GM12878 (cell line): ENCODE measurements around the gene NRAS. TPM values are rescaled to one million over a fixed set of nuclear protein-coding genes. Genes with fewer than 3 reads are reported as not detected.

Experiments used
- ATAC-seq: fragments of 200-7000 bp; cut with Tn5 transposase; 3 replicates; pipeline ENCODE4 v1.9.1; 2020; ENCODE audit warnings: mild to moderate bottlenecking, moderate library complexity
- BruUV-seq: library from RNA; stranded (reverse); fragments of 400-500 nt; replicated peaks from 2 replicates; lab custom pipeline; 2021; lab: Mats Ljungman, UMichigan
- CTCF ChIA-PET: fragments of 300-600 bp; sonication (Branson Sonifier 250); formaldehyde crosslinking; extraction: SDS; loops from one replicate; lab custom pipeline; 2021; ENCODE audit warnings: inconsistent platforms; lab: Yijun Ruan, JAX
- POLR2A ChIA-PET: fragments of 350-600 bp; formaldehyde crosslinking; extraction: SDS; loops from one replicate; lab custom pipeline; 2021; ENCODE audit warnings: inconsistent platforms; lab: Charles Lee
- RAD21 ChIA-PET: fragments of 300-600 bp; sonication (Branson Sonifier 250); formaldehyde crosslinking; loops from one replicate; lab custom pipeline; 2023; ENCODE audit warnings: antibody characterized with exemption; ENCODE audit not compliant: unreplicated experiment; lab: Charles Lee
- SMC1A ChIA-PET: fragments of 300-600 bp; sonication (Branson Sonifier 250); formaldehyde crosslinking; loops from one replicate; lab custom pipeline; 2023; ENCODE audit not compliant: unreplicated experiment, uncharacterized antibody; lab: Charles Lee
- DNase-seq: peaks from one replicate; pipeline ENCODE4 v3.0.0-alpha.2; 2011; ENCODE audit warnings: low read depth, low spot score
- FAIRE-seq: peaks from 3 replicates; lab custom pipeline; 2011; peaks lifted over from hg19 to GRCh38; lab: Jason Lieb, UNC
- H2AFZ ChIP-seq: 2 replicates; pipeline ENCODE4 v1.6.0; 2011; ENCODE audit warnings: low read depth, low read length, control low read depth; ENCODE audit not compliant: control insufficient read depth
- H3K27ac ChIP-seq: 2 replicates; pipeline ENCODE4 v1.5.1; 2011; ENCODE audit warnings: control low read depth; ENCODE audit not compliant: control insufficient read depth, insufficient read depth
- H3K27me3 ChIP-seq, 2 experiments: replicated peaks in 1 of 2; 2 replicates each; pipeline versions ENCODE4 v1.6.0 to v1.6.1; 2011; ENCODE audit warnings: low read length in 1 of 2; ENCODE audit not compliant: control insufficient read depth in 2 of 2, insufficient read depth in 2 of 2
- H3K36me3 ChIP-seq, 2 experiments: 2 replicates each; pipeline ENCODE4 v1.5.1; 2011; ENCODE audit warnings: low read length in 1 of 2; ENCODE audit not compliant: control insufficient read depth in 2 of 2, insufficient read depth in 2 of 2
- H3K4me1 ChIP-seq: 2 replicates; pipeline ENCODE4 v1.6.1; 2011; ENCODE audit warnings: mild to moderate bottlenecking, low read length, moderate library complexity, mixed read lengths; ENCODE audit not compliant: control insufficient read depth, insufficient read depth
- H3K4me2 ChIP-seq: 2 replicates; pipeline ENCODE4 v1.6.0; 2011; ENCODE audit warnings: control low read depth; ENCODE audit not compliant: control insufficient read depth, insufficient read depth
- H3K4me3 ChIP-seq: fragments of 200-600 bp; sonication (generic); 2 replicates; pipeline ENCODE4 v1.5.1; 2016
- H3K79me2 ChIP-seq: 2 replicates; pipeline ENCODE4 v1.6.0; 2011; ENCODE audit warnings: low read length; ENCODE audit not compliant: control insufficient read depth, insufficient read depth
- H3K9ac ChIP-seq: 2 replicates; pipeline ENCODE4 v1.8.0; 2011; ENCODE audit warnings: low read length, control low read depth, mixed read lengths; ENCODE audit not compliant: control insufficient read depth, insufficient read depth
- H3K9me3 ChIP-seq: replicated peaks from 3 replicates; pipeline ENCODE4 v1.5.1; 2011; ENCODE audit warnings: mild to moderate bottlenecking, low read length; ENCODE audit not compliant: control insufficient read depth, insufficient read depth
- H4K20me1 ChIP-seq: 2 replicates; pipeline ENCODE4 v1.6.0; 2011; ENCODE audit not compliant: control insufficient read depth, insufficient read depth
- BHLHE40 ChIP-seq, 2 experiments: fragments of 450-650 bp in 1 of 2; IDR thresholded peaks; 2 replicates each; pipeline ENCODE4 v1.6.1; 2011 to 2017; ENCODE audit warnings: low read depth in 2 of 2, borderline replicate concordance in 1 of 2, improper control_type of control experiment in 1 of 2, low read length in 1 of 2, mild to moderate bottlenecking in 1 of 2
- CUX1 ChIP-seq: IDR thresholded peaks from 2 replicates; pipeline ENCODE4 v1.6.1; 2012; ENCODE audit warnings: improper control_type of control experiment, low read depth, low read length; ENCODE audit not compliant: insufficient replicate concordance
- GABPA ChIP-seq: IDR thresholded peaks from 2 replicates; pipeline ENCODE4 v1.6.1; 2014; ENCODE audit warnings: antibody characterized with exemption, low read depth, mild to moderate bottlenecking, inconsistent platforms
- IRF3 ChIP-seq: fragments of 450-650 bp; IDR thresholded peaks from 2 replicates; pipeline ENCODE4 v1.6.1; 2014; ENCODE audit warnings: mild to moderate bottlenecking
- JUNB ChIP-seq: IDR thresholded peaks from 2 replicates; pipeline ENCODE4 v1.6.1; 2016; ENCODE audit warnings: antibody characterized with exemption, mild to moderate bottlenecking
- MEF2B ChIP-seq: fragments of 450-650 bp; IDR thresholded peaks from 2 replicates; pipeline ENCODE4 v1.6.1; 2018; ENCODE audit warnings: mild to moderate bottlenecking, moderate library complexity; ENCODE audit not compliant: partially characterized antibody, poor library complexity, severe bottlenecking
- MXI1 ChIP-seq: fragments of 150-350 bp; IDR thresholded peaks from 2 replicates; pipeline ENCODE4 v1.6.1; 2011; ENCODE audit warnings: low read depth, mild to moderate bottlenecking, inconsistent platforms, low read length, improper control_type of control experiment
- PKNOX1 ChIP-seq: fragments of 450-650 bp; IDR thresholded peaks from 2 replicates; pipeline ENCODE4 v1.6.1; 2016; ENCODE audit warnings: mild to moderate bottlenecking
- SMARCA5 ChIP-seq: fragments of 450-650 bp; IDR thresholded peaks from 2 replicates; pipeline ENCODE4 v1.6.1; 2017; ENCODE audit warnings: mild to moderate bottlenecking
- SREBF1 ChIP-seq: IDR thresholded peaks from 2 replicates; pipeline ENCODE4 v1.6.1; 2012; ENCODE audit warnings: mild to moderate bottlenecking, low read length
- SREBF2 ChIP-seq: IDR thresholded peaks from 2 replicates; pipeline ENCODE4 v1.6.1; 2012; ENCODE audit warnings: mild to moderate bottlenecking, low read length
- TCF3 ChIP-seq: IDR thresholded peaks from 2 replicates; pipeline ENCODE4 v1.6.1; 2012; ENCODE audit warnings: low read depth, mild to moderate bottlenecking, low read length, borderline replicate concordance; ENCODE audit not compliant: insufficient read depth
- WRNIP1 ChIP-seq: IDR thresholded peaks from 2 replicates; pipeline ENCODE4 v1.6.1; 2011; ENCODE audit warnings: low read depth, low read length, improper control_type of control experiment, borderline replicate concordance
- ZBTB11 ChIP-seq: fragments of 450-650 bp; formaldehyde crosslinking; IDR thresholded peaks from 2 replicates; pipeline ENCODE4 v1.5.0; 2022; ENCODE audit warnings: mild to moderate bottlenecking, missing genetic modification characterization
- ZNF622 ChIP-seq: fragments of 450-650 bp; IDR thresholded peaks from 2 replicates; pipeline ENCODE4 v1.6.1; 2017; ENCODE audit warnings: mild to moderate bottlenecking, inconsistent platforms
- in situ Hi-C: fragments of 300-500 bp; cut with MboI; formaldehyde crosslinking; loops from 9 replicates; pipeline ENCODE4 v1.14.3; 2018; ENCODE audit warnings: mixed read lengths
- intact Hi-C: fragments of 100-400 bp; cut with micrococcal nuclease; formaldehyde crosslinking; loops from one replicate; pipeline ENCODE4 v1.14.2; 2022; ENCODE audit not compliant: unreplicated experiment
- polyA plus RNA-seq, 11 experiments: library from polyadenylated mRNA; depleted of rRNA in 4 of 11; unstranded in 6 of 11; stranded (reverse) in 5 of 11; fragments of >200 nt; fragmentation: Nextera tagmentation in 4 of 11; fragmentation: Illumina TruSeq in 1 of 11; extraction: Ambion mirVana in 4 of 11; extraction: Trizol in 1 of 11; gene quantifications; 1 replicate in 1 of 11; 2 replicates in 10 of 11; pipeline versions ENCODE4 v1.2.1 to v1.2.3, GENCODE V29; 2011 to 2016; ENCODE audit warnings: inconsistent platforms in 2 of 11, missing spikeins in 2 of 11, low read depth in 1 of 11
- total RNA-seq, 4 experiments: library from RNA; depleted of rRNA in 3 of 4; stranded (reverse); fragments of >200 nt in 3 of 4; fragmentation: Illumina TruSeq in 1 of 4; extraction: Trizol in 1 of 4; gene quantifications; 2 replicates each; pipeline versions ENCODE4 v1.2.1 to v1.2.3, GENCODE V29; 2013 to 2021

The NRAS gene
- total and polyA plus RNA-seq, 10 of the 15 experiments (the other 5 are each of a cell fraction or from before 2014, with no cell fraction given), result 31.7 to 73.2 (median 66.2) TPM

- Histone ChIP-seq H3K27me3 (no peaks in the 10 kb centered on the region), H3K4me3 (no peak overlapping the region), H3K36me3 (no peaks in the 10 kb centered on the region), H2AFZ (no peak overlapping the region), H3K9me3 (no peaks in the 10 kb centered on the region), H3K4me2 (no peak overlapping the region), H4K20me1 (no peaks in the 10 kb centered on the region), H3K79me2 (no peaks in the 10 kb centered on the region), H3K27ac (no peak overlapping the region), H3K9ac (no peak overlapping the region), H3K4me1 (no peaks in the 10 kb centered on the region; the same call in 1 of the 2 replicates)
- FAIRE-seq (no peak), DNase-seq (no peak), ATAC-seq (no peak)
- ChIA-PET SMC1A (no interaction called here), RAD21 (no interaction called here), CTCF (no interaction called here), POLR2A (no interaction called here)
- no TSS peak for BruUV-seq
- in situ Hi-C loops (no loop called here), intact Hi-C loops (no loop called here)
- no peak for TF ChIP-seq ZNF622
- no peak for TF ChIP-seq SREBF2
- no peak for TF ChIP-seq CUX1
- no peak for TF ChIP-seq ZBTB11 (CRISPR knock-in tag)
- TF ChIP-seq MXI1, result no peak
- TF ChIP-seq IRF3, result no peak
- no peak for TF ChIP-seq GABPA
- no peak for TF ChIP-seq BHLHE40 (IDR thresholded peaks at IDR 0.05; ENCODE audit: borderline replicate concordance in 1 of 2, low read depth in 2 of 2, low read length in 1 of 2)
- no peak for TF ChIP-seq TCF3
- no peak for TF ChIP-seq WRNIP1
- no peak for TF ChIP-seq JUNB
- TF ChIP-seq PKNOX1, result no peak
- TF ChIP-seq SREBF1, result no peak
- TF ChIP-seq MEF2B, result no peak
- TF ChIP-seq SMARCA5, result no peak
Measured at GRCh38 chr1:114696810-114697209, 19.8 kb downstream of the NRAS start.
